GM12801 (cell line): Measurements from ENCODE around the gene CTNNBL1.

Experiments
- TF ChIP-seq, protein P1 (sequence below): IDR thresholded peaks from one replicate; pipeline ENCODE4 v1.5.1; 2011; ENCODE audit warnings: control low read depth; ENCODE audit not compliant: insufficient read length; ENCODE audit errors: extremely low read depth

Gene CTNNBL1

DNA sequence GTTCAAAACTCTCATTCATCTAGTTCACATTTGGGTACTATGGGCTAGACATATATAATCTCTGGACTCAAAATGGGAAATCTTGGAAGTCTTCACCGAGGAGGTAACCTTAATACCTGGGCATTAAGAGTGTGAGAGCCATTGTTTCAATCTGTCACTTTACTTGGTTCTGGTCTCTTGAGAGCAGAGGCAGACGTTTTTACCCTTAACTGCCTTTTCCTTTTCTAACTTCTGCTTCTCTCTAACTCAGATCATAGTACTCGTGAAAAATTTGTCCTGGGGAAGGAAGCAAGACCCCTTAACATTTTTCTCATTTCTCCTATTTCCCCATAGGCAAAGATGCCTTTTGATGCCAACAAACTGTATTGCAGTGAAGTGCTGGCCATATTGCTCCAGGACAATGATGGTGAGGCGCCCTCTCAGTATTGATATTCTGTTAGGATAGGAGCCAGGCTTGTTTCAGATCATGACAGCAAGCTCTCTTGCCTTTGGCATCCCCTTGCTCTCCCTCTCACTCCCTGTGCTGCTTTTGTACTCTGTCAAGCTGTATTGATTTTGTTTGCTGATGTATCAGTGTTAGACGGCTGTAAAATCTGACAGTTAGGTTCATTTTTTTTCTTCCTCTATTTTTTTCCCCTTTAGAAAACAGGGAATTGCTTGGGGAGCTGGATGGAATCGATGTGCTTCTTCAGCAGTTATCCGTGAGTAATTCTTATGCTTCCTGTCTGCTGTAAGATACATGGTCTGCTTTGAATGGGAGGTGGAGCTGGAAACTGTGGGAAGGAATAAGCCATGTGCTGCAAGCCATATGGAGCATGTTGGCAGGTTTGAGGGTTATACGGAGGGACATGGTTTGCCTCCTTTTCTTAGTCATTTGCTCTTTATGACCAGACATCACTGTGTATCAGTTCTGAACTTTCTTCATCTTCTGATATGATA, 83.5 kb downstream of the CTNNBL1 start:
- TF ChIP-seq, protein P1, sequence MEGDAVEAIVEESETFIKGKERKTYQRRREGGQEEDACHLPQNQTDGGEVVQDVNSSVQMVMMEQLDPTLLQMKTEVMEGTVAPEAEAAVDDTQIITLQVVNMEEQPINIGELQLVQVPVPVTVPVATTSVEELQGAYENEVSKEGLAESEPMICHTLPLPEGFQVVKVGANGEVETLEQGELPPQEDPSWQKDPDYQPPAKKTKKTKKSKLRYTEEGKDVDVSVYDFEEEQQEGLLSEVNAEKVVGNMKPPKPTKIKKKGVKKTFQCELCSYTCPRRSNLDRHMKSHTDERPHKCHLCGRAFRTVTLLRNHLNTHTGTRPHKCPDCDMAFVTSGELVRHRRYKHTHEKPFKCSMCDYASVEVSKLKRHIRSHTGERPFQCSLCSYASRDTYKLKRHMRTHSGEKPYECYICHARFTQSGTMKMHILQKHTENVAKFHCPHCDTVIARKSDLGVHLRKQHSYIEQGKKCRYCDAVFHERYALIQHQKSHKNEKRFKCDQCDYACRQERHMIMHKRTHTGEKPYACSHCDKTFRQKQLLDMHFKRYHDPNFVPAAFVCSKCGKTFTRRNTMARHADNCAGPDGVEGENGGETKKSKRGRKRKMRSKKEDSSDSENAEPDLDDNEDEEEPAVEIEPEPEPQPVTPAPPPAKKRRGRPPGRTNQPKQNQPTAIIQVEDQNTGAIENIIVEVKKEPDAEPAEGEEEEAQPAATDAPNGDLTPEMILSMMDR, result no peak

DNA sequence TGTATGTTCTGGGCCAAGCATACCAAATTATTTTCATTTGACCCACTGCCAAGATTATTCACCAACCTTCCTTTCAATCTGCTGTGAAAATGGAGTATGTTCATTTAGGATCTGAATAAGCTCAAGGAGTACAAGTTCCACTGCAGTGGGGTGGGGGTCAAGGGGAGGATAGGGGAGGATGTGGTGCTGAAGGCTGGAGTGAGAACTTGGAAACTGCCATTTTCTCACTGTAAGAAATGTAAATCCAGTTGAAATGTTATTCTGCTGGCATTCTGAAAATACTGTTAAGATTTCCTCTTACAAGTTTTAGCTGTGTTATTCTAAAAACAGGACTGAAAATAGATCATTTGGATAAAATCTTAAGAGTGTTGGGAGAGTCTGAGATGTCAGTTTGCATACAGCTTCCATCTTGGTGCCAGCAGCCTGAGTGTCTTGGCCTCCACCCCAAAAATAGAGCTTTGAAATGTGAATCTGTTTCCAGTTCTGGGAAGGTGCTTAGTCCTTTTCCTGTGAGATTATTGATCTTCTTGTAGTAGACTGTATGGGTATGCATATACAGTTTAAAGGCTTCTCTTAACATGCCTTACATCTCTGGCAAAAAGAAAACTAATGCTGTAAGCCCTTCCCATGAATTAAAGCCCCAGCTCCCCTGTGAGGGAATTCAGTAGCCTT, 84.3 kb downstream of the CTNNBL1 start:
- TF ChIP-seq, protein P1, result no peak

DNA sequence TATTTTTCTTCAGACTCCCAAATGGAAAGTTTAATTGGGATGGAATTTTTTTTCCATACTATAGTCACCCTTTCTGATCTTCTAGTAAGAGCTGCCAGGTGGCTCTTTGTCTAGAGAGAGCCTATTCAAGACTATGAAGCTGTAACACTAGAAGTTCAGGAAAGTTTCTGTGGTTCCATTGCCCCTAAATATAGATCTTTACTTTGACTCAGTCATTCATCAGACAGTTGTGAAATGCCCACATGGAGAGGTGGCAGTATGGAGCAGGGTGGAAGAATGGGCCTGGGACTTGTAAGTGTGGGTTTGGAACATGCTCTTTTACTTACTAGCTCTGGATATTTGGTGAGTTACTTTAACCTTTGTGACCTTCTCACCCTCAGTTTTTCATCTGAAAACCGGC, 87.8 kb downstream of the CTNNBL1 start:
- TF ChIP-seq, protein P1, result no peak

DNA sequence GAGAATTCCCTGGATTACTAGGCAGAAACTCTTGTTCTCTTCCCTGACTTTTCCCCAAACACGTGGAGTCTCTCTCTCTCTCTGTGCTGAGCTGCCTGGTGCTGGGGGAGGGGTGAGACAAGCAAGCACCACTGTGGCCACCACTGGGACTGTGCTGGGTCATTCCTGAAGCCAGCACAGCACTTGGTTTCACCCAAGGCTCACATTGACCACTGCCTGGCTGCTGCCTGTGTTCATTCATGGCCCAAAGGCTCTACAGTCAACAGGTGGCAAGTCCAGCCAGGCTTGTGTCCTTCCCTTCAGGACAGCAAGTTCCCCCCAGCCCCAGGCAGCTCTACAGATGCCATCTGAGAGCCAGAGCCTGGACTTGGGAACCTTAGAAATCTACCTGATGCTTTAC, 92.2 kb downstream of the CTNNBL1 start:
- TF ChIP-seq, protein P1, result no peak

DNA sequence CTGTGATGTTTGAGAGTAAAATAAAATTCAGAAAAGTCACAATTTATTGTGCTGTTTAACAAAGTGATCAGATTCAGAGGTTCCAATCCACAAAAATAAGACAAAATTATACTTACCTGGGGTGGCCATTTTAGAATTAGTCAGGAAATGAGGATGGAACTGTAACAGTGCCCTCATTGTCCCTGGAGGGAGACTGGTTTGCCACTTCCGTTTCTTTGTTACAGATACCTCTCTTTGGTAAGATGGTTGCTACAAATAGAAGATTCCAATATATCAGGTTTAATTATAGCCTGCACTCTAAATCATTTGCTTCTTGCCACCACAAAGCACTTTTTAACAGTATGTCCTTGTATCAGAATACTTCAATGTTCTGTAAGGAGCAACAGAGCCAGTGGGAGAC, 95.6 kb downstream of the CTNNBL1 start:
- TF ChIP-seq, protein P1, result no peak

DNA sequence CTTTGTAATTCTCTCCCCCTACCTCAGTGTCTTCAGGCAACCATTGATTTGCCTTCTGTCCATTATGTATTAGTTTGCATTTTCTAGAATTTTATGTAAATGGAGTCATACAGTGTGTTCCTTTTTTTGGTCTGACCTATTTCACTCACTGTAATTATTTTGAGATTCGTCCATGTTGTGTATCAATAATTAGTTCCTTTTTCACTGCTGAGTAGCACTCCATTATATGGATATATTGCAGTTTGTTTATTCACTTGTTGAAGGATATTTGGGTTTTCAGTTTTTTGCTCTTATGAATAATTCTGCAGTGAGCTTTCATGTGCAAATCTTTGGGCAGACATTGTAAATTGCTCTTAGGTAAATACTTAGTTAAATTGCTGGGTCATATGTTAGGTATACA, 97.1 kb downstream of the CTNNBL1 start:
- TF ChIP-seq, protein P1, result no peak

DNA sequence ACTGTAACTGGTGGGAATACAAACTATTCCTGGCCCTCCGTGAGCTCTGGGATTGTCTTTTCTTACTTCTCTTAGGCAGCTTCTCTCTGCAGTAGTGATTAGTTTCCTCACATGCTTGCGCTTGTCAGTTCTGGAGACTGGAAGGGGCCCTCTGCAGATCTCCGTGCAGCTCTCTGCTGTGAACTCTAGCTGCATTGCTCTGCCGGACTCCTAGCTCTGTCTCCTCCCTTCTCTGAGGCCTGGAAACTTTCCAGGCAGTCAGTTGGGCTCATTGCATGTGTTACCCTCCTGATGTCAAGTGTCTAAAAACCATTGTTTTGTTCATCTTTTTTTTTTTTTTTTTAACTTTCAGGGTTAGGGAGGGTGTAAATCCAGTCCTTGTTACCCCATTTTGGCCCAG, 102.3 kb downstream of the CTNNBL1 start:
- TF ChIP-seq, protein P1, result no peak
